Hematopoietic multipotent progenitor cell treated with erythropoietin and hydrocortisone succinate and interleukin-3 and kit ligand, for 15 days (in vitro differentiated cells): ENCODE measurements around the gene LBHD1.
"Not testable (repeated sequence)": the region's sequence is repeated elsewhere in the genome, so short reads cannot be mapped to it uniquely, and the experiment has no call there.

ENCODE experiments used
- DNase-seq: peaks from one replicate; pipeline ENCODE4 v3.0.0-alpha.2; 2015; ENCODE audit warnings: low spot score

Gene LBHD1

GRCh38 chr11:62671608-62672389 is at the start of gene LBHD1, which contains the start of gene UQCC3:
Gene LBHD1 (minus strand): TSS chr11:62672267. CDS start chr11:62670031, 2,236 bp downstream.
Gene UQCC3 (plus strand): TSS chr11:62671673. CDS start chr11:62671746, 73 bp downstream.
- DNase-seq: peak; percentile 83

GRCh38 chr11:62719302-62719978 is 47.4 kb upstream of the LBHD1 start:
- DNase-seq: no peak

- no peak for DNase-seq
Measured at GRCh38 chr11:62716816-62717215, 44.7 kb upstream of the LBHD1 start.

- no peak for DNase-seq
Measured at GRCh38 chr11:62716206-62716605, 44.1 kb upstream of the LBHD1 start.

GRCh38 chr11:62715150-62716130 is 43.4 kb upstream of the LBHD1 start:
- no peak for DNase-seq

GRCh38 chr11:62713343-62713742 is 41.3 kb upstream of the LBHD1 start:
- no peak for DNase-seq

GRCh38 chr11:62712861-62713260 is 40.8 kb upstream of the LBHD1 start:
- no peak for DNase-seq

- no peak for DNase-seq
Measured at GRCh38 chr11:62712276-62712812, 40.3 kb upstream of the LBHD1 start.

- peak; percentile 55 for DNase-seq
Measured at GRCh38 chr11:62710001-62710345, 37.9 kb upstream of the LBHD1 start.

- DNase-seq: peak; percentile 99
Measured at GRCh38 chr11:62709247-62710000, 37.4 kb upstream of the LBHD1 start.

GRCh38 chr11:62708793-62709192 is 36.7 kb upstream of the LBHD1 start:
- DNase-seq: peak; percentile 53

- DNase-seq: peak; percentile 65
Measured at GRCh38 chr11:62708392-62708791, 36.3 kb upstream of the LBHD1 start.

GRCh38 chr11:62707277-62707861 is 35.3 kb upstream of the LBHD1 start, which contains the start of the genes BSCL2 and GNG3:
Gene BSCL2 (minus strand): TSS chr11:62707424. CDS start chr11:62707195, 229 bp downstream.
Gene GNG3 (plus strand): TSS chr11:62707676. CDS start chr11:62708296, 620 bp downstream.
- peak; percentile 23 for DNase-seq

- DNase-seq: no peak
Measured at GRCh38 chr11:62706850-62707247, 34.8 kb upstream of the LBHD1 start.

GRCh38 chr11:62705880-62706849 is 34.1 kb upstream of the LBHD1 start:
- DNase-seq: peak; percentile 96

GRCh38 chr11:62705413-62705812 is 33.3 kb upstream of the LBHD1 start:
- no peak for DNase-seq

- DNase-seq: not testable (repeated sequence)
Measured at GRCh38 chr11:62703921-62704320, 31.9 kb upstream of the LBHD1 start.

- DNase-seq: no peak
Measured at GRCh38 chr11:62702246-62702645, 30.2 kb upstream of the LBHD1 start.

- peak; percentile 89 for DNase-seq
Measured at GRCh38 chr11:62694455-62695167, 22.5 kb upstream of the LBHD1 start.
